Right atrium auricular region (tissue), 2 donors: ENCODE measurements around the gene TMEM74B. TPM values are rescaled to one million over a fixed set of nuclear protein-coding genes. Genes with fewer than 3 reads are reported as not detected.
A peak's percentile ranks its signal among the peaks of the same experiment; 100 is the strongest.

Experiments used
- DNase-seq: peaks from one replicate; pipeline ENCODE4 v3.0.0-alpha.2; 2019; ENCODE audit warnings: low spot score
- H3K27ac ChIP-seq, 2 donors: fragments of 200-600 bp; sonication (generic); 1 replicate in 1 of 2; 2 replicates in 1 of 2; pipeline ENCODE4 v1.5.1; 2016 to 2019
- H3K27me3 ChIP-seq, 2 donors: fragments of 200-600 bp; sonication (generic); one replicate each; pipeline versions ENCODE4 v1.5.1 to v1.6.0; 2017 to 2019
- H3K36me3 ChIP-seq: fragments of 200-600 bp; sonication (generic); one replicate; pipeline ENCODE4 v1.5.1; 2016
- H3K4me1 ChIP-seq, 2 donors: fragments of 200-600 bp; sonication (generic); one replicate each; pipeline versions ENCODE4 v1.5.1 to v1.6.0; 2017 to 2019
- H3K4me3 ChIP-seq, 2 donors: fragments of 200-600 bp; sonication (generic); 1 replicate in 1 of 2; 2 replicates in 1 of 2; pipeline ENCODE4 v1.5.1; 2017 to 2019; ENCODE audit warnings: mild to moderate bottlenecking in 1 of 2, moderate library complexity in 1 of 2
- H3K9me3 ChIP-seq, 2 donors: fragments of 200-600 bp; sonication (generic); one replicate each; pipeline ENCODE4 v1.5.1; 2019
- total RNA-seq, 2 donors: library from RNA; depleted of rRNA; stranded (reverse); fragments of >200 nt; gene quantifications; one replicate each; pipeline ENCODE4 v1.1.0, GENCODE V29; 2016
- TF ChIP-seq, protein P1 (sequence below), 2 donors: fragments of 200-600 bp; sonication (generic); IDR thresholded peaks; one replicate each; pipeline ENCODE4 v1.5.1; 2019; ENCODE audit warnings: antibody characterized with exemption in 2 of 2

Gene TMEM74B
- 1 to 10 TPM in 1 of 2 donors, under 1 TPM in 1; 0.83 to 4.6 TPM for total RNA-seq

DNA sequence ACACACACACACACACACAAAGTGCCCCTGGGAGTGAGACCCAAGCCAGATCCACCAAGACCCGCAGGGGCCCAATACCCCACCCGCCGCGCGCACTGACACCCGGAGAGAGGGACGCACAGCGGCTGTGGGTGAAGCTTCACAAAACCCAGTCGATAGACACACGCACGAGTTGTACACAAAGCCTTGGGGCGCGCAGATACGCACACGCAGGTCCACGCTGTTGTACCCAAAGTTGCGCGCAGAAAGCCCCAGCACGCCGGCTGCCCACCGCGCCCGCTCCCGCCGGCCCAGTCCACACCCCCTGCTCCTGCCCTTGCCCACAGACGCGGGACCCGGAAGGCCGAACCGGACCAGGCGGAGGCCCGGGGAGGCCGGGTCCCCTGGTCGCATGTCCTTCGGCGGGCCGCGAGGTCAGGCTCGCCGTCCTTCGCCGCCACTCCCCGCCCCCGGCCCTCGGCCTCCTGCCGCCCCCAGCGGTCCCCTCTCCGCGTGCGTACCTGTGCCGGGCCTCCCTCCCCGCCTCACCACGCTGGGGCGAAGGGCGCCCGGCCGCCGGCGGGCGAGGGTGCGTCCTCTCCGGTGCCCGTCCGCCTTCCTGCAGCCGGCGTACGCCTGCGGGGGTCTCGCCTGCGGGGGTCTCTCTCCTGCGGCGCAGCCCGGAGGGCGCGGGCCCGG lies at the start of gene TMEM74B:
TSS of gene TMEM74B (minus strand) at position 344 of the 678 bp plus-strand sequence. CDS start 1,180 bp downstream, outside the sequence.
- TF ChIP-seq, protein P1, sequence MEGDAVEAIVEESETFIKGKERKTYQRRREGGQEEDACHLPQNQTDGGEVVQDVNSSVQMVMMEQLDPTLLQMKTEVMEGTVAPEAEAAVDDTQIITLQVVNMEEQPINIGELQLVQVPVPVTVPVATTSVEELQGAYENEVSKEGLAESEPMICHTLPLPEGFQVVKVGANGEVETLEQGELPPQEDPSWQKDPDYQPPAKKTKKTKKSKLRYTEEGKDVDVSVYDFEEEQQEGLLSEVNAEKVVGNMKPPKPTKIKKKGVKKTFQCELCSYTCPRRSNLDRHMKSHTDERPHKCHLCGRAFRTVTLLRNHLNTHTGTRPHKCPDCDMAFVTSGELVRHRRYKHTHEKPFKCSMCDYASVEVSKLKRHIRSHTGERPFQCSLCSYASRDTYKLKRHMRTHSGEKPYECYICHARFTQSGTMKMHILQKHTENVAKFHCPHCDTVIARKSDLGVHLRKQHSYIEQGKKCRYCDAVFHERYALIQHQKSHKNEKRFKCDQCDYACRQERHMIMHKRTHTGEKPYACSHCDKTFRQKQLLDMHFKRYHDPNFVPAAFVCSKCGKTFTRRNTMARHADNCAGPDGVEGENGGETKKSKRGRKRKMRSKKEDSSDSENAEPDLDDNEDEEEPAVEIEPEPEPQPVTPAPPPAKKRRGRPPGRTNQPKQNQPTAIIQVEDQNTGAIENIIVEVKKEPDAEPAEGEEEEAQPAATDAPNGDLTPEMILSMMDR (IDR thresholded peaks at IDR 0.05) = no peak
- no peak for DNase-seq
- peaks cover 0 to 37% of the 10 kb centered on the region in 2 donors for H3K4me1 ChIP-seq
- H3K36me3 ChIP-seq = no peaks in the 10 kb centered on the region
- no peaks in the 10 kb centered on the region for H3K27me3 ChIP-seq
- peak within 1 kb of the TSS; percentile 35 to 60 for H3K27ac ChIP-seq
- peak within 1 kb of the TSS; percentile 52 to 67 for H3K4me3 ChIP-seq
- no peaks in the 10 kb centered on the region for H3K9me3 ChIP-seq

- H3K4me1 ChIP-seq = no peaks in the 10 kb centered on the region
- H3K9me3 ChIP-seq = no peaks in the 10 kb centered on the region
- H3K27ac ChIP-seq = no peak overlapping the region
- TF ChIP-seq, protein P1 (IDR thresholded peaks at IDR 0.05) = no peak
- H3K27me3 ChIP-seq = no peaks in the 10 kb centered on the region
- no peak overlapping the region for H3K4me3 ChIP-seq
- no peak for DNase-seq
- H3K36me3 ChIP-seq = no peaks in the 10 kb centered on the region
These were observed 47.7 kb upstream of the TMEM74B start for GRCh38 chr20:1232286-1233111.

- Histone ChIP-seq H3K36me3 (no peaks in the 10 kb centered on the region), H3K27me3 (no peaks in the 10 kb centered on the region), H3K4me3 (no peak overlapping the region), H3K9me3 (no peaks in the 10 kb centered on the region), H3K27ac (no peak overlapping the region), H3K4me1 (peaks cover 0 to 12% of the 10 kb centered on the region in 2 donors)
- TF ChIP-seq, protein P1 (IDR thresholded peaks at IDR 0.05) = no peak
- no peak for DNase-seq
These were observed 44.8 kb upstream of the TMEM74B start for GRCh38 chr20:1229541-1229940.

DNA sequence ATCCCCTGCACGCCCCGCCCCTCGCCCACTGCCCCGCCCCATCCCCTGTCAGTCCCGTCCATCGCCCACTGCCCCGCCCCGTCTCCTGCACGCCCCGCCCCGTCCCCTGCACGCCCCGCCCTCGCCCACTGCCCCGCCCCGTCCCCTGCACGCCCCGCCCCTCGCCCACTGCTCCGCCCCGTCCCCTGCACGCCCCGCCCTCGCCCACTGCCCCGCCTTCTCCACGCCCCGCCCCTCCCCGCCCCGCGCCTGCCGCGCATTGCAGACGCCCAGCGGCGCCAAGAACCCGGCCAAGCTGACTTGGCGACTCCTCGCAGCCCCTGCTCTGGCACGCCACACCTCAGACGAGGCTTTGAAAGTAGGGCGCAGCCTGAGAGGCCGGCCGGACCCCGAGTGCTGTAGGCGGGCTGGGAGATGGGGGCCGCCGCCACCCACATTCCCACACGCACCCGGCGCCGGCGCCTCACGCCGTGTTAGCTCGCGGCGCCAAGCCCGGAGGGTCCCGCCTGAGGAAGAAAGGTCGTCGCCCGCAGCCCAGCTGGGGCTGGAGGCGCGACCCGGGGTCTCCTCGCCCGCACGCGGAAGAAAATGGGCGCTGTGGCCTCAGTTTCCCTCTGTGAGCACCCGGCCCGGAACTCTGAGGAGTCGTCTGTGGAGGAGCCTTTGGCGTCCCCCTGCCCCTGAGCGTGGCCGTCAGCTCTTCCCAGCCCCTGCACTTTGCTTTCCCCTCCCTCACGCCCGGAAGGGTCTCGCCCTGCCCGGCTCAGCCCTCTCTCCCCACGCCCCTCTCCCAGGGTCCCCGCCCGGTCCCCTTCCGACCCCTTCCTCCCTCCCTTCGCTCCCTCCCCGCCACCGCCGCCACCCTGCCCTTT lies 41.2 kb upstream of the TMEM74B start, which contains the start of gene RAD21L1:
TSS of gene RAD21L1 (plus strand) at position 262 of the 872 bp plus-strand sequence. CDS start 2,410 bp downstream, outside the sequence.
- DNase-seq = no peak
- peaks cover 0 to 12% of the 10 kb centered on the region in 2 donors for H3K4me1 ChIP-seq
- peak within 1 kb of the TSS; percentile 65 to 82 for H3K4me3 ChIP-seq
- no peaks in the 10 kb centered on the region for H3K36me3 ChIP-seq
- H3K27me3 ChIP-seq = no peaks in the 10 kb centered on the region
- peak within 1 kb of the TSS; percentile 33 to 43 for H3K27ac ChIP-seq
- no peaks in the 10 kb centered on the region for H3K9me3 ChIP-seq
- TF ChIP-seq, protein P1 (IDR thresholded peaks at IDR 0.05) = no peak

DNA sequence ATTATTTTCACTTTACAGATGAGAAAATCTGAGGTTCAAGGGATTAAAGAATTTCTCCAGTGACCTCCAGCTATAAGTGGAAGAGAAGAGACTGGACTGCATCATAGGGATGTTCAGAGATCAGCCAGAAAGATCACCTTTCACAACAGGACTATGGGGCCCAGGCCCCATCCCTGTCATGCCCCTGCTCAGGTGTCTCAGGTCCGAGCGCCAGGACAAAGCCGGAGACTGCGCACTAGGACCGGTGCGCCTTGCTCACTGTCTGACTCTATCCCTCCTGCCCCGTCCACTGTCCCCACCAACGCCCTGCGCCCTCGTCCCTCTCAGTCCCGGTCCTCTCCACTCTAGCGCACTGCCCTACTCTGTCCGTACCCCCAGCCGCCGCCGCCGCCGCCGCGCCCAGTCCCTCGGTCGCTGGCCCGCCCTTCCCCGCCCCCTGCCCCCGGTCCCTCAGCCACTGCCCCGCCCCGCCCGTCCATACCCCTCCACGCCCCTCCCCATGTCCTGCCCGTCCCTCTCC lies 40.5 kb upstream of the TMEM74B start:
- TF ChIP-seq, protein P1 (IDR thresholded peaks at IDR 0.05) = no peak
- Histone ChIP-seq H3K36me3 (no peaks in the 10 kb centered on the region), H3K27ac (no peak overlapping the region), H3K27me3 (no peaks in the 10 kb centered on the region), H3K9me3 (no peaks in the 10 kb centered on the region), H3K4me3 (peak overlapping the region; percentile 41 to 82), H3K4me1 (peaks cover 0 to 12% of the 10 kb centered on the region in 2 donors)
- DNase-seq = no peak
